PC-3 (cell line): ENCODE data around the gene SLTM. TPM values are rescaled to one million over a fixed set of nuclear protein-coding genes. Genes with fewer than 3 reads are reported as not detected.
"Not testable (repeated sequence)": the region's sequence is repeated elsewhere in the genome, so short reads cannot be mapped to it uniquely, and the experiment has no call there.

ENCODE experiments used
- ATAC-seq: fragments of 200-7000 bp; cut with Tn5 transposase; 2 replicates; pipeline ENCODE4 v1.9.1; 2020; ENCODE audit warnings: mild to moderate bottlenecking, moderate library complexity
- BruUV-seq: library from RNA; stranded (reverse); fragments of 400-500 nt; replicated peaks from 2 replicates; lab custom pipeline; 2021; lab: Mats Ljungman, UMichigan
- CTCF ChIA-PET: fragments of 300-600 bp; sonication (Branson Sonifier 250); formaldehyde crosslinking; loops from one replicate; lab custom pipeline; 2022; ENCODE audit warnings: antibody characterized with exemption; lab: Charles Lee
- POLR2A ChIA-PET: fragments of 300-600 bp; sonication (Branson Sonifier 250); formaldehyde crosslinking; loops from one replicate; lab custom pipeline; 2022; ENCODE audit warnings: antibody characterized with exemption; ENCODE audit not compliant: unreplicated experiment; lab: Charles Lee
- DNase-seq: peaks from one replicate; pipeline ENCODE4 v3.0.0-alpha.2; 2015
- H2AFZ ChIP-seq: fragments of 300-600 bp; sonication (generic); 2 replicates; pipeline ENCODE4 v1.6.0; 2016; ENCODE audit warnings: antibody characterized with exemption, low read length
- H3F3A ChIP-seq: fragments of 300-600 bp; sonication (generic); one replicate; pipeline ENCODE4 v1.6.0; 2017; ENCODE audit warnings: antibody characterized with exemption, low read length, control low read depth, mild to moderate bottlenecking; ENCODE audit not compliant: unreplicated experiment
- H3K27ac ChIP-seq: fragments of 300-600 bp; sonication (generic); 2 replicates; pipeline ENCODE4 v1.5.1; 2016; ENCODE audit warnings: mild to moderate bottlenecking, low read length
- H3K27me3 ChIP-seq: fragments of 300-600 bp; sonication (generic); 2 replicates; pipeline ENCODE4 v1.6.1; 2016; ENCODE audit warnings: low read length, mixed read lengths
- H3K36me3 ChIP-seq: fragments of 300-600 bp; sonication (generic); 2 replicates; pipeline ENCODE4 v1.6.1; 2016; ENCODE audit warnings: low read depth, mixed run types, low read length, mixed read lengths
- H3K4me1 ChIP-seq: fragments of 300-600 bp; sonication (generic); 2 replicates; pipeline ENCODE4 v1.5.1; 2016; ENCODE audit warnings: low read length; ENCODE audit not compliant: insufficient read depth
- H3K4me2 ChIP-seq: fragments of 300-600 bp; sonication (generic); 2 replicates; pipeline ENCODE4 v1.6.0; 2016; ENCODE audit warnings: low read length
- H3K4me3 ChIP-seq: fragments of 300-600 bp; sonication (generic); 2 replicates; pipeline ENCODE4 v1.5.1; 2016; ENCODE audit warnings: mild to moderate bottlenecking, low read length, mixed read lengths
- H3K79me2 ChIP-seq: fragments of 300-600 bp; sonication (generic); 2 replicates; pipeline ENCODE4 v1.6.1; 2017; ENCODE audit warnings: low read length, mixed read lengths
- H3K9ac ChIP-seq: fragments of 300-600 bp; sonication (generic); 2 replicates; pipeline ENCODE4 v1.6.0; 2016; ENCODE audit warnings: mild to moderate bottlenecking, low read length
- H3K9me2 ChIP-seq: fragments of 300-600 bp; sonication (generic); replicated peaks from 2 replicates; pipeline ENCODE4 v1.6.1; 2016; ENCODE audit warnings: mixed run types, low read length, mixed read lengths
- H3K9me3 ChIP-seq: fragments of 300-600 bp; sonication (generic); 2 replicates; pipeline ENCODE4 v1.6.1; 2016; ENCODE audit warnings: low read length, mixed read lengths
- H4K20me1 ChIP-seq: fragments of 300-600 bp; sonication (generic); 2 replicates; pipeline ENCODE4 v1.6.1; 2016; ENCODE audit warnings: low read length, mixed read lengths
- CTCF ChIP-seq: fragments of 300-600 bp; sonication (generic); conservative IDR thresholded peaks from 2 replicates; pipeline ENCODE4 v1.5.1; 2017; ENCODE audit warnings: antibody characterized with exemption, low read depth, mild to moderate bottlenecking, low read length
- EZH2 ChIP-seq: fragments of 300-600 bp; sonication (generic); IDR thresholded peaks from one replicate; pipeline ENCODE4 v1.6.1; 2017; ENCODE audit warnings: antibody characterized with exemption, mild to moderate bottlenecking, low read length; ENCODE audit not compliant: unreplicated experiment
- EZH2phosphoT487 ChIP-seq: fragments of 300-600 bp; sonication (generic); IDR thresholded peaks from 2 replicates; pipeline ENCODE4 v1.6.1; 2018; ENCODE audit warnings: mild to moderate bottlenecking, antibody characterized with exemption, low read length, borderline replicate concordance
- intact Hi-C: fragments of 100-400 bp; cut with micrococcal nuclease; formaldehyde crosslinking; loops from 2 replicates; pipeline ENCODE4 v1.9.0; 2023
- total RNA-seq: library from RNA; depleted of rRNA; stranded (reverse); fragments of >200 nt; gene quantifications from 2 replicates; pipeline ENCODE4 v1.2.3, GENCODE V29; 2014

The SLTM gene
- total RNA-seq, 1 experiment from 2014 or later, result 103 TPM

DNA sequence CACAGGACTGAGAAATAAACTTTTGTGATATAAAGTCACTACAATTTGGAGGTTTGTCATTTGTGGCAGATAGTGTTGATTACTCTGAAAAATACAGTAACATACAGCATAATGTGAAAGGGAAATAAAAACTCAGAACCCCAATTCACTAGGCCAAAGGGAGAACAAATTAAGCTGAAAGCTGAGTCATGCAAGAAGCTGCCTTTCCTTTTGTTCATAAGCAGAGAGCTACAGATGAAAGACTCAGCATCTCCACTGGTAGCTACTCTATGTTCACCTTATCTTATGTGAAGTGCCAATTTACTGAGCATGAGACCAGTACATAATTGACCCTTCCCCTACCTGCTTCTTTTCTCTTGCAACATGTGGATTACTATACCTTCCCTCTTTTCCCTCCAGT, 19.3 kb upstream of the SLTM start:
- Histone ChIP-seq H3K4me1 (peaks cover 28% of the 10 kb centered on the region), H2AFZ (peak overlapping the region; percentile 45; the same call in 1 of the 2 replicates), H3K79me2 (no peaks in the 10 kb centered on the region), H3F3A (peaks cover 8% of the 10 kb centered on the region), H3K36me3 (no peaks in the 10 kb centered on the region), H3K9ac (peak overlapping the region; percentile 43; the same call in 1 of the 2 replicates), H3K9me3 (no peaks in the 10 kb centered on the region), H3K4me2 (peak overlapping the region; percentile 63), H4K20me1 (no peaks in the 10 kb centered on the region), H3K27ac (peak overlapping the region; percentile 87), H3K27me3 (no peaks in the 10 kb centered on the region), H3K9me2 (no peaks in the 10 kb centered on the region), H3K4me3 (peak overlapping the region; percentile 25; the same call in 1 of the 2 replicates)
- DNase-seq (peak; percentile 58), ATAC-seq (peak; percentile 52)
- TF ChIP-seq EZH2phosphoT487 (no peak), CTCF (no peak), EZH2 (no peak)
- no TSS peak for BruUV-seq
- intact Hi-C loops, result loop anchor here (10.0 kb wide), 1 partner anchor 422 kb away; the partner anchor contains the start of gene MYO1E
- ChIA-PET POLR2A (no interaction called here), CTCF (interaction anchor here (0.9 kb wide), 1 partner anchor 11 kb away, joined by 5 read pairs; no protein-coding TSS in a partner anchor)

DNA sequence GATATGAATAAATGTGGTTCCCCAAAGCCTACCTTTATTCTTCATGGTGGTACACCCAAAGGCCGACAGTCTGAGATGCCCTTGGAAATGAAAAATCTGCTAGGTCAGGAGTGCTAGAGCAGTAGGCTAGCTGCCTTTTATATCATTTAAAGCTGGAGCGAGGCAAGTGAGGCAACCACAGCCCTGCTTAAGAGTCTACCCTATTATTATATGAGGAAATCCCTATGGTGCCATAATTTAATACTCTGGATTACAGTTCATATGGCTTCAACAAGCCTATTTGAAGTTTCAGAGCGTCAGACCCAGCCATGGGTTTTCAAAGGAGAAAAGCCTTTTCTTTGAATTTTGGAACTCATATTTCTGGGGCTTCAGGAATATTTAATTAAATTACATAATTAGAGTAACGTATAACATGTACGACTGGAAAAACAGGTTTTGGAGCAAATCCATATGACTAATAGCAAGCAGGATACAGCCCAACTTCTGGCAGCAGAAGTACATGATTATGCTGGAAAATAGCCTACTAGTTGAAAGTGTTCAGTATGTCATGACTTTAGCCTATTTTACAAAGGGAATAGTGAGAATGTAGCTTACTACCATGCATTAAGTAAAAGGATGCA, 18.0 kb upstream of the SLTM start:
- BruUV-seq, result no TSS peak
- H3K27me3 ChIP-seq, result no peaks in the 10 kb centered on the region
- H3K9me3 ChIP-seq, result no peaks in the 10 kb centered on the region
- H3K4me1 ChIP-seq, result peaks cover 37% of the 10 kb centered on the region
- H3K4me2 ChIP-seq, result peak overlapping the region; percentile 63
- H3K9ac ChIP-seq, result no peak overlapping the region
- TF ChIP-seq EZH2phosphoT487 (no peak), EZH2 (no peak)
- no peak overlapping the region for H2AFZ ChIP-seq
- no peaks in the 10 kb centered on the region for H3K36me3 ChIP-seq
- H3K79me2 ChIP-seq, result no peaks in the 10 kb centered on the region
- peak overlapping the region; percentile 38; the same call in 1 of the 2 replicates for H3K4me3 ChIP-seq
- peak; percentile 86 for DNase-seq
- ATAC-seq, result peak; percentile 70
- POLR2A ChIA-PET, result no interaction called here
- CTCF ChIA-PET, result no interaction called here
- no peaks in the 10 kb centered on the region for H3K9me2 ChIP-seq
- intact Hi-C loops, result loop anchor here (10.0 kb wide), 1 partner anchor 423 kb away; the partner anchor contains the start of gene MYO1E
- H3K27ac ChIP-seq, result peak overlapping the region; percentile 87
- no peaks in the 10 kb centered on the region for H4K20me1 ChIP-seq
- peaks cover 8% of the 10 kb centered on the region for H3F3A ChIP-seq

- DNase-seq (peak; percentile 56), ATAC-seq (peak; percentile 87)
- Histone ChIP-seq H3K4me1 (peaks cover 19% of the 10 kb centered on the region), H3K9me3 (no peaks in the 10 kb centered on the region), H3K9me2 (no peaks in the 10 kb centered on the region), H3K9ac (no peak overlapping the region), H2AFZ (no peak overlapping the region), H3K36me3 (no peaks in the 10 kb centered on the region), H4K20me1 (no peaks in the 10 kb centered on the region), H3K4me2 (no peak overlapping the region), H3F3A (peaks cover 4% of the 10 kb centered on the region), H3K4me3 (no peak overlapping the region), H3K79me2 (no peaks in the 10 kb centered on the region), H3K27ac (no peak overlapping the region), H3K27me3 (no peaks in the 10 kb centered on the region)
- TF ChIP-seq CTCF (no peak), EZH2phosphoT487 (no peak), EZH2 (no peak)
- no TSS peak for BruUV-seq
- intact Hi-C loops, result no loop called here
- ChIA-PET POLR2A (no interaction called here), CTCF (no interaction called here)
These were observed 13.7 kb upstream of the SLTM start for GRCh38 chr15:58947179-58947578.

DNA sequence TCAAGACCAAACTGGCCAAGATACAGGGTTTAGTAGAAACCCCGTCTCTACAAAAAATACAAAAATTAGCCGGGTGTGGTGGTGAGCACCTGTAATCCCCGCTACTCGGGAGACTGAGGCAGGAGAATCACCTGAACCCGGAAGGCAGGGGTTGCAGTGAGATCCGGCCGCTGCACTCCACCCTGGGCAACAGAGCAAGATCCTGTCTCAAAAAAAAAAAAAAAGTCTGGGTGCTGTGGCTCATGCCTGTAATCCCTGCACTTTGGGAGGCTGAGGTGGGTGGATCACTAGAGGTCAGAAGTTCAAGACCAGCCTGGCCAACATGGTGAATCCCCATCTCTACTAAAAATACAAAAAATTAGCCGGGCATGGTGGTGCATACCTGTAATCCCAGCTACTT, 1.5 kb upstream of the SLTM start:
- H3K9ac ChIP-seq, result peak overlapping the region; percentile 25; the same call in 1 of the 2 replicates
- H3F3A ChIP-seq, POLR2A ChIA-PET, DNase-seq, H3K9me2 ChIP-seq, H3K36me3 ChIP-seq, H3K27me3 ChIP-seq, ATAC-seq, BruUV-seq, CTCF ChIA-PET, H3K9me3 ChIP-seq: not testable (repeated sequence)
- H3K4me1 ChIP-seq, result peaks cover 17% of the 10 kb centered on the region
- intact Hi-C loops, result loop anchor here (10.0 kb wide), 1 partner anchor 160 kb away; the partner anchor contains the start of gene MINDY2
- peak overlapping the region; percentile 88; the same call in 1 of the 2 replicates for H2AFZ ChIP-seq
- peak overlapping the region; percentile 96 for H3K4me3 ChIP-seq
- peaks cover 33% of the 10 kb centered on the region for H3K79me2 ChIP-seq
- peak overlapping the region; percentile 93 for H3K4me2 ChIP-seq
- H4K20me1 ChIP-seq, result peaks cover 20% of the 10 kb centered on the region
- peak overlapping the region; percentile 92 for H3K27ac ChIP-seq
